NCI-H187 (cell line): ENCODE results near the gene CA5A.
A peak's percentile ranks its signal among the peaks of the same experiment; 100 is the strongest.

Experiments
- DNase-seq, 2 experiments: peaks; one replicate each; lab custom pipeline; 2025; lab: John Stamatoyannopoulos, UW

Gene CA5A

GRCh38 chr16:87963400-87963799 lies 27.1 kb upstream of the CA5A start:
- no peak for DNase-seq

GRCh38 chr16:87961623-87962022 lies 25.3 kb upstream of the CA5A start:
- DNase-seq, result no peak

DNA sequence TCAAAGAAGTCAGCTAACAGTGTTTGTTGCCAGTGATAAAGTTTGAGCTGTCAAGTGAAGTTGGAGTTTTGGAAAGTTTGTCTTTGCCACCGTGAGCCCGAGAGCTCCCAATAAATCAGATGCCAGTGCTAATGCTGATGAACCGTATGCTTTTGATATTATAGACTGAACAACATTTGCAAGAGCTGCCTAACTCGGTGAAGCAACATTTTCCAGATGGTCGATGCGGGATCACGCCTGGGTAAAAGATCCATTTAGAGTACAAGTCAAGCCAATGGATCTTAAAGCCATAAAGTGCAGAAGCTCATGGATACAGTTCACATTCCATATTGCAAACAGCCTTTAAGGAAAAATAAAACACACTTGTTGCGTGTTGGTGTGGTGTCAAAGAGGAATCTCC lies 24.5 kb upstream of the CA5A start:
- DNase-seq, result no peak

- DNase-seq, result no peak
Measured at GRCh38 chr16:87960296-87960695, 24.0 kb upstream of the CA5A start.

DNA sequence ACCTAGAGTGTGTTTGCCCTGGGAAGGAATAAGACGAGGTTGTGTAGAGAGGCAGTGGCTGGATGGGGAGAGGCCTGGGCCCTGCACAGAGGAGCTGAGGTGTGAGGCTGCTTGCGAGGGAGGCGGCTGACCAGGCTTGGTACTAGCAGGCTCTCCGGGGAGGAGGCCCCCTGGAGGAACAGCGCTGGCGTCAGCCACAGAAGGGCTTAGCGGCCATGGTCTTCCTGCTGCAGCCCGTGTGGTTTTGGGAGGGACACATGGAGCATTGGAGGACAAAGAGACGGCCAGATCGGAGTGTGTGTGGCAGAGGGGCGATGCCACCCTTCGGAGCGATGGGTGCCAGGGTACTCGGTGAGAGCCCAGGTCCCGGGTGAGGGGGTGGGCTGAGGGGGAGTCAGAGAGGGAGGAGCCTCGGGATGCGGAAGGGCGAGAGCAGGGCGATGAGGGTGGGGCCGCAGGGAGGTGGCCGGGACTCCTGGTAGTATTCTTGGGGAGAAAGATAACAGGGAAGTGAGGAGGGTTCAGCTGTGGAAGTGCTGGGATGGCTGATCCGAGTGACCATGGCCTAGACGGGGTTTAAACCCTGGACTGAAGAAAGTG lies 23.2 kb upstream of the CA5A start:
- no peak for DNase-seq

DNA sequence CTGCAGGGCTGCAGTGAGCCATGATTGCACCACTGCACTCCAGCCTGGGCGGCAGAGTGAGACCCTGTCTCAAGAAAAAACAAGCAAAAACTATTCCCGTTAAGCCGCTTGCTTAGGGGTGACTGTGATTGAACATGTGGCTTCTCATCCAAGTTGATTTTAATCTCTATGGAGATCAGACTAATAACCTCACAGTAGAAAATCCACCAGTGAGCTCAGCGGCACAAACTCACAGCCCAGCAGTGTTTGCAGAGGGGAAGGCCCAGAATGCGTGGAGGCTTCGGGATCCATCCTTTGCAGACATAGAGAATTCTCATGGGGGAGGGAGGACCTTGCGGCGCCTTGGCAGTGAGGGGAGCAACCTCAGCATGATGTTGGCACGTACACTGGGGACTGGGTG lies 22.3 kb upstream of the CA5A start:
- DNase-seq, result no peak

- DNase-seq, result no peak
Measured at GRCh38 chr16:87957296-87958094, 21.2 kb upstream of the CA5A start.

GRCh38 chr16:87956365-87957231 lies 20.3 kb upstream of the CA5A start:
- DNase-seq, result no peak

- no peak for DNase-seq
Measured at GRCh38 chr16:87956098-87956364, 19.7 kb upstream of the CA5A start.

- no peak for DNase-seq
Measured at GRCh38 chr16:87955302-87956097, 19.2 kb upstream of the CA5A start.

DNA sequence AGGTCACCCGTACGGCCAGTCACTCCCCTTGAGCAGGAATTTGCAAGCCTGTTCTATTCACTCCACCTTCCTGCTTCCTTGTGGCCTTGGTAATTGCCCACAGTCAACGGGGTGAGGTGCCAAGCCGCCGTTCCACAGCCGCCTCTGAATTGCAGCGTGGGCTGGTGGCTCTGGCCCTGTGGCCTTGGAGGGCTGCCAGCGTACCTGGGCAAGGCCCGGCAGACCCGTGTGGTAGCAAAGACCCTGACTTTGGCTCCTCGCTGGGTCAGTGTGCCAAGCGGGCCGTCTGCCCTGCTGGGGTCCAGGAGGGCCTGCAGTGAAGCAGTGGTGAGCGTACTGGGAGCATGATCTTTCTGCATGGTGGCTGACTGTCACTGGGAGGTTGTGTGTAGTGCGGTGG lies 18.5 kb upstream of the CA5A start:
- no peak for DNase-seq

DNA sequence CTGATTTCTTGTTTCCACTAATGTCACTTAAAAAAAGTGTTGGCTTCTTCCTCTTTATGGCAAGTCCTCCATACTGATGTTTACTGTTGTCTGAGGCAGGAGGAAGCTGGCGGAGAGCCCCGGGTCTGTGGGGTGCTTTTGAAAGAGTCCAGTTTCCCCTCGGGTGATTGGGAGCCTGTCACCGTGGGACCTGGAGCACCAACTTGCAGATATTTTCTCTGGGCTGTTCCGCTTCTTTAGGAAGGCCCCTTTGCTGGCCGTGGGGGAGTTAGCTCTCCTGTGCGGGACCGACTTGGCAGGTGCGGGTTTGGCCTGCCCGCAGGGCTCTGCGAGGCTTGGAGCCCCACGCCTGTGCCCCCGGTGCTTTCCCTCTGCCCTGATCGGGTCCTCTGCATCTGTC lies 18.0 kb upstream of the CA5A start:
- DNase-seq, result no peak

- no peak for DNase-seq
Measured at GRCh38 chr16:87953308-87954215, 17.2 kb upstream of the CA5A start.

DNA sequence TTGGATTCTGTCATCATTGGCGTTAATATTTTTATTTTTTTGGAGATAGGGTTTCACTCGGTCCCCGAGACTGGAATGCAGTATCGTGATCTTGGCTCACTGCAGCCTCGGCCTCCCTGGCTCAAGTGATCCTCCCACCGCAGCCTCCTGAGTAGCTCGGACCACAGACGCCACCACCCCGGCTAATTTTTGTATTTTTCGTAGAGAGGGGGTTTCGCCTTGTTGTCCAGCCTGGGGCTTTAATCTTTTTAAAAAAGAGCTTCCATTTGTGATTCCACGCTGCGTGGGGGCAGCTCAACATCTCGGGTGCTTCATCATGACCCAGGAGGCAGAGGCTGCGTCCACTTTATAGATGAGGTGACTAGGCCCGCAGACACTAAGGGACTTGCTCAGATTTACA lies 16.4 kb upstream of the CA5A start:
- no peak for DNase-seq

GRCh38 chr16:87951552-87952538 lies 15.5 kb upstream of the CA5A start:
- no peak for DNase-seq

GRCh38 chr16:87950765-87951551 lies 14.6 kb upstream of the CA5A start, which contains the start of gene BANP:
Gene BANP, plus strand, starts transcription at chr16:87951434. Its CDS starts 23,682 bp downstream, at chr16:87975116.
- peak; percentile 79 to 82 for DNase-seq

- DNase-seq, result no peak
Measured at GRCh38 chr16:87949071-87949744, 12.9 kb upstream of the CA5A start.

GRCh38 chr16:87948735-87949070 lies 12.4 kb upstream of the CA5A start:
- no peak for DNase-seq

- DNase-seq, result no peak
Measured at GRCh38 chr16:87948119-87948545, 11.8 kb upstream of the CA5A start.
